HG03571 (cell line): ENCODE data around the gene ITPKB.

Experiments
- ATAC-seq: cut with Tn5 transposase; IDR thresholded peaks from one replicate; pipeline ENCODE4 v1.9.1; 2021; ENCODE audit not compliant: unreplicated experiment

Gene ITPKB

GRCh38 chr1:226708967-226709396 is 30.1 kb downstream of the ITPKB start:
- no peak for ATAC-seq

GRCh38 chr1:226708342-226708780 is 30.7 kb downstream of the ITPKB start:
- ATAC-seq: no peak

- no peak for ATAC-seq
Observed at GRCh38 chr1:226706684-226707083, 32.4 kb downstream of the ITPKB start.

GRCh38 chr1:226704169-226704937 is 34.7 kb downstream of the ITPKB start:
- no peak for ATAC-seq

- peak; percentile 83 for ATAC-seq
Observed at GRCh38 chr1:226702957-226703831, 35.9 kb downstream of the ITPKB start.

- no peak for ATAC-seq
Observed at GRCh38 chr1:226702318-226702956, 36.6 kb downstream of the ITPKB start.

GRCh38 chr1:226700861-226701260 is 38.2 kb downstream of the ITPKB start:
- no peak for ATAC-seq

GRCh38 chr1:226699166-226699565 is 39.9 kb downstream of the ITPKB start:
- no peak for ATAC-seq

GRCh38 chr1:226698659-226699058 is 40.4 kb downstream of the ITPKB start:
- ATAC-seq: no peak

GRCh38 chr1:226697929-226698544 is 41.0 kb downstream of the ITPKB start:
- peak; percentile 26 for ATAC-seq

GRCh38 chr1:226697151-226697928 is 41.7 kb downstream of the ITPKB start:
- peak; percentile 69 for ATAC-seq

GRCh38 chr1:226696547-226696946 is 42.5 kb downstream of the ITPKB start:
- ATAC-seq: no peak

- no peak for ATAC-seq
Observed at GRCh38 chr1:226695335-226695900, 43.7 kb downstream of the ITPKB start.

- ATAC-seq: no peak
Observed at GRCh38 chr1:226692823-226693222, 46.3 kb downstream of the ITPKB start.

- no peak for ATAC-seq
Observed at GRCh38 chr1:226692051-226692792, 46.9 kb downstream of the ITPKB start.

GRCh38 chr1:226691247-226691646 is 47.8 kb downstream of the ITPKB start:
- ATAC-seq: no peak

GRCh38 chr1:226690460-226690982 is 48.6 kb downstream of the ITPKB start:
- no peak for ATAC-seq

GRCh38 chr1:226688808-226689207 is 50.3 kb downstream of the ITPKB start:
- no peak for ATAC-seq
